Panc1 (cell line): ENCODE measurements around the gene CYP8B1. TPM values are rescaled to one million over a fixed set of nuclear protein-coding genes. Genes with fewer than 3 reads are reported as not detected.

ENCODE experiments used
- ATAC-seq: fragments of 200-7000 bp; cut with Tn5 transposase; 2 replicates; pipeline ENCODE4 v1.9.1; 2020; ENCODE audit warnings: mild to moderate bottlenecking, moderate library complexity
- BruUV-seq: library from RNA; stranded (reverse); fragments of 400-500 nt; replicated peaks from 2 replicates; lab custom pipeline; 2021; lab: Mats Ljungman, UMichigan
- CTCF ChIA-PET: fragments of 300-600 bp; sonication (Branson Sonifier 250); formaldehyde crosslinking; loops from one replicate; lab custom pipeline; 2022; ENCODE audit warnings: antibody characterized with exemption; lab: Charles Lee
- POLR2A ChIA-PET: fragments of 300-600 bp; sonication (Branson Sonifier 250); formaldehyde crosslinking; loops from one replicate; lab custom pipeline; 2022; ENCODE audit warnings: antibody characterized with exemption; lab: Charles Lee
- DNase-seq: peaks from one replicate; pipeline ENCODE4 v3.0.0-alpha.2; 2010; ENCODE audit warnings: low read depth, low spot score
- H3K27ac ChIP-seq: 2 replicates; pipeline ENCODE4 v1.5.1; 2011; ENCODE audit warnings: mild to moderate bottlenecking, low read length, inconsistent platforms
- H3K27me3 ChIP-seq: fragments of 200-500 bp; sonication (Bioruptor generic); 2 replicates; pipeline ENCODE4 v1.6.0; 2014; ENCODE audit warnings: low read length, inconsistent platforms; ENCODE audit not compliant: control insufficient read depth, insufficient read depth
- H3K36me3 ChIP-seq: fragments of 200-500 bp; sonication (Bioruptor generic); 2 replicates; pipeline ENCODE4 v1.5.1; 2014; ENCODE audit warnings: inconsistent platforms, mild to moderate bottlenecking, low read length, moderate library complexity; ENCODE audit not compliant: control insufficient read depth, insufficient read depth
- H3K4me1 ChIP-seq: 2 replicates; pipeline ENCODE4 v1.5.1; 2011; ENCODE audit warnings: inconsistent platforms, mild to moderate bottlenecking, low read length, moderate library complexity; ENCODE audit not compliant: control insufficient read depth, insufficient read depth
- H3K4me3 ChIP-seq, 2 experiments: 2 replicates each; pipeline ENCODE4 v1.5.1; 2011 to 2012; ENCODE audit warnings: low read depth in 2 of 2, low read length in 2 of 2, mild to moderate bottlenecking in 2 of 2, inconsistent platforms in 1 of 2, moderate library complexity in 1 of 2
- H3K9me3 ChIP-seq: fragments of 200-500 bp; sonication (Bioruptor generic); 2 replicates; pipeline ENCODE4 v1.5.1; 2014; ENCODE audit warnings: low read depth, mild to moderate bottlenecking, inconsistent platforms, low read length, moderate library complexity; ENCODE audit not compliant: control insufficient read depth, insufficient read depth
- POLR2AphosphoS5 ChIP-seq: IDR thresholded peaks from 2 replicates; pipeline ENCODE4 v1.6.1; 2012; ENCODE audit warnings: mild to moderate bottlenecking, low read depth, low read length, moderate library complexity
- SIN3A ChIP-seq: IDR thresholded peaks from 2 replicates; pipeline ENCODE4 v1.6.1; 2012; ENCODE audit warnings: low read depth, mild to moderate bottlenecking, low read length, moderate library complexity, borderline replicate concordance; ENCODE audit not compliant: insufficient read depth
- TCF7L2 ChIP-seq: IDR thresholded peaks from 2 replicates; pipeline ENCODE4 v1.6.1; 2011; ENCODE audit warnings: mild to moderate bottlenecking, low read depth, low read length, inconsistent platforms
- in situ Hi-C: cut with HindIII; loops from 2 replicates; pipeline ENCODE4 v1.10.0; 2016; ENCODE audit warnings: low sequenced_read_pairs, low pct_unique_long_range_greater_than_20kb
- intact Hi-C: fragments of 100-400 bp; cut with micrococcal nuclease; formaldehyde crosslinking; loops from one replicate; pipeline ENCODE4 v1.10.0; 2022; ENCODE audit not compliant: unreplicated experiment
- total RNA-seq: library from RNA; stranded (reverse); gene quantifications from one replicate; pipeline ENCODE4 v1.2.1, GENCODE V29; 2021; ENCODE audit not compliant: unreplicated experiment
- TF ChIP-seq, protein P1 (sequence below): fragments of 450-650 bp; IDR thresholded peaks from 2 replicates; pipeline ENCODE4 v1.5.1; 2017; ENCODE audit warnings: mild to moderate bottlenecking
- TF ChIP-seq, protein P2 (sequence below), 2 experiments: IDR thresholded peaks; 2 replicates each; pipeline ENCODE4 v1.6.1; 2011 to 2012; ENCODE audit warnings: low read depth in 2 of 2, control low read depth in 1 of 2, low read length in 1 of 2, mild to moderate bottlenecking in 1 of 2, moderate library complexity in 1 of 2; ENCODE audit not compliant: insufficient read depth in 1 of 2

The CYP8B1 gene
- total RNA-seq, 1 experiment from 2014 or later: 0.08 TPM

- BruUV-seq: no TSS peak
- in situ Hi-C loops: no loop called here
- ATAC-seq: no peak
- no peak for DNase-seq
- H3K36me3 ChIP-seq: no peaks in the 10 kb centered on the region
- TF ChIP-seq, protein P1, sequence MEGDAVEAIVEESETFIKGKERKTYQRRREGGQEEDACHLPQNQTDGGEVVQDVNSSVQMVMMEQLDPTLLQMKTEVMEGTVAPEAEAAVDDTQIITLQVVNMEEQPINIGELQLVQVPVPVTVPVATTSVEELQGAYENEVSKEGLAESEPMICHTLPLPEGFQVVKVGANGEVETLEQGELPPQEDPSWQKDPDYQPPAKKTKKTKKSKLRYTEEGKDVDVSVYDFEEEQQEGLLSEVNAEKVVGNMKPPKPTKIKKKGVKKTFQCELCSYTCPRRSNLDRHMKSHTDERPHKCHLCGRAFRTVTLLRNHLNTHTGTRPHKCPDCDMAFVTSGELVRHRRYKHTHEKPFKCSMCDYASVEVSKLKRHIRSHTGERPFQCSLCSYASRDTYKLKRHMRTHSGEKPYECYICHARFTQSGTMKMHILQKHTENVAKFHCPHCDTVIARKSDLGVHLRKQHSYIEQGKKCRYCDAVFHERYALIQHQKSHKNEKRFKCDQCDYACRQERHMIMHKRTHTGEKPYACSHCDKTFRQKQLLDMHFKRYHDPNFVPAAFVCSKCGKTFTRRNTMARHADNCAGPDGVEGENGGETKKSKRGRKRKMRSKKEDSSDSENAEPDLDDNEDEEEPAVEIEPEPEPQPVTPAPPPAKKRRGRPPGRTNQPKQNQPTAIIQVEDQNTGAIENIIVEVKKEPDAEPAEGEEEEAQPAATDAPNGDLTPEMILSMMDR: no peak
- TF ChIP-seq TCF7L2: no peak
- TF ChIP-seq SIN3A: no peak
- TF ChIP-seq, protein P2, sequence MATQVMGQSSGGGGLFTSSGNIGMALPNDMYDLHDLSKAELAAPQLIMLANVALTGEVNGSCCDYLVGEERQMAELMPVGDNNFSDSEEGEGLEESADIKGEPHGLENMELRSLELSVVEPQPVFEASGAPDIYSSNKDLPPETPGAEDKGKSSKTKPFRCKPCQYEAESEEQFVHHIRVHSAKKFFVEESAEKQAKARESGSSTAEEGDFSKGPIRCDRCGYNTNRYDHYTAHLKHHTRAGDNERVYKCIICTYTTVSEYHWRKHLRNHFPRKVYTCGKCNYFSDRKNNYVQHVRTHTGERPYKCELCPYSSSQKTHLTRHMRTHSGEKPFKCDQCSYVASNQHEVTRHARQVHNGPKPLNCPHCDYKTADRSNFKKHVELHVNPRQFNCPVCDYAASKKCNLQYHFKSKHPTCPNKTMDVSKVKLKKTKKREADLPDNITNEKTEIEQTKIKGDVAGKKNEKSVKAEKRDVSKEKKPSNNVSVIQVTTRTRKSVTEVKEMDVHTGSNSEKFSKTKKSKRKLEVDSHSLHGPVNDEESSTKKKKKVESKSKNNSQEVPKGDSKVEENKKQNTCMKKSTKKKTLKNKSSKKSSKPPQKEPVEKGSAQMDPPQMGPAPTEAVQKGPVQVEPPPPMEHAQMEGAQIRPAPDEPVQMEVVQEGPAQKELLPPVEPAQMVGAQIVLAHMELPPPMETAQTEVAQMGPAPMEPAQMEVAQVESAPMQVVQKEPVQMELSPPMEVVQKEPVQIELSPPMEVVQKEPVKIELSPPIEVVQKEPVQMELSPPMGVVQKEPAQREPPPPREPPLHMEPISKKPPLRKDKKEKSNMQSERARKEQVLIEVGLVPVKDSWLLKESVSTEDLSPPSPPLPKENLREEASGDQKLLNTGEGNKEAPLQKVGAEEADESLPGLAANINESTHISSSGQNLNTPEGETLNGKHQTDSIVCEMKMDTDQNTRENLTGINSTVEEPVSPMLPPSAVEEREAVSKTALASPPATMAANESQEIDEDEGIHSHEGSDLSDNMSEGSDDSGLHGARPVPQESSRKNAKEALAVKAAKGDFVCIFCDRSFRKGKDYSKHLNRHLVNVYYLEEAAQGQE (IDR thresholded peaks at IDR 0.05; ENCODE audit: insufficient read depth in 1 of 2, low read depth in 2 of 2, low read length in 1 of 2): no peak
- TF ChIP-seq POLR2AphosphoS5: no peak
- H3K27ac ChIP-seq: no peak overlapping the region
- no peak overlapping the region for H3K4me3 ChIP-seq
- CTCF ChIA-PET: no interaction called here
- intact Hi-C loops: no loop called here
- H3K4me1 ChIP-seq: no peaks in the 10 kb centered on the region
- H3K27me3 ChIP-seq: no peaks in the 10 kb centered on the region; the same call in 1 of the 2 replicates
- POLR2A ChIA-PET: no interaction called here
- H3K9me3 ChIP-seq: no peaks in the 10 kb centered on the region
Observed at GRCh38 chr3:42829083-42829627, 46.5 kb downstream of the CYP8B1 start.

DNA sequence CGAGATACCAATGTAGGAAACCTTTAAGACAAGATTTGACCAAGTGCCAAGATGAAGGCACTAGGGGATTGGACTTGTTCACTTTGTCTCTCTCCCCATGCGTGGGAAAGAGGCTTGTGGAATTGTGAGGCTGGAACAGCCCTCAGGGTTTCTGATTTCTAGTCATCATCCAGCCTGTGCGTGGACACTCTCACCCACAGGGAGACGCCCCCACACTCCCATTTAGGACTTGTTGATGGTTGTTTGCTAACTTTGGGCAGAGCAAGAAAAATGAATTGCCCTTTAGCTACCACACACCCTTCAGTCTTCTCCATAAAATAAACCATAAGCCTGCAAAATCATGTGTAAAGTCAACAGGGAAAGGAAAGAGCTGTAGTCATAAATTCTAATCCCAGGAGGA is 48.0 kb downstream of the CYP8B1 start:
- Histone ChIP-seq H3K36me3 (no peaks in the 10 kb centered on the region), H3K27ac (no peak overlapping the region), H3K27me3 (no peaks in the 10 kb centered on the region; the same call in 1 of the 2 replicates), H3K4me3 (no peak overlapping the region), H3K9me3 (no peaks in the 10 kb centered on the region), H3K4me1 (no peaks in the 10 kb centered on the region)
- TF ChIP-seq, protein P2 (IDR thresholded peaks at IDR 0.05; ENCODE audit: insufficient read depth in 1 of 2, low read depth in 2 of 2, low read length in 1 of 2): no peak
- TF ChIP-seq POLR2AphosphoS5 (no peak), TCF7L2 (no peak)
- TF ChIP-seq, protein P1: no peak
- ChIA-PET POLR2A (no interaction called here), CTCF (no interaction called here)
- DNase-seq (no peak), ATAC-seq (no peak)
- in situ Hi-C loops (no loop called here), intact Hi-C loops (no loop called here)
- no TSS peak for BruUV-seq
